NB4 (cell line): Measurements from ENCODE around the gene SGSH.

ENCODE experiments used
- CTCF ChIP-seq: IDR thresholded peaks from one replicate; pipeline ENCODE4 v1.5.1; 2012; ENCODE audit warnings: low read depth, low read length
- POLR2A ChIP-seq: IDR thresholded peaks from 2 replicates; pipeline ENCODE4 v1.6.1; 2011; ENCODE audit warnings: mild to moderate bottlenecking; ENCODE audit not compliant: insufficient read length; ENCODE audit errors: extremely low read depth

- TF ChIP-seq POLR2A: no peak
- TF ChIP-seq CTCF: no peak
These were observed 29.4 kb downstream of the SGSH start for GRCh38 chr17:80190716-80191115.
